Activated T-cell treated with anti-CD3 and anti-CD28 coated beads for 24 hours (primary cell): ENCODE results near the gene RNFT2.

ENCODE experiments used
- DNase-seq: peaks from one replicate; pipeline ENCODE4 v3.0.0-alpha.2; 2020; ENCODE audit warnings: low read depth

RNFT2 gene

DNA sequence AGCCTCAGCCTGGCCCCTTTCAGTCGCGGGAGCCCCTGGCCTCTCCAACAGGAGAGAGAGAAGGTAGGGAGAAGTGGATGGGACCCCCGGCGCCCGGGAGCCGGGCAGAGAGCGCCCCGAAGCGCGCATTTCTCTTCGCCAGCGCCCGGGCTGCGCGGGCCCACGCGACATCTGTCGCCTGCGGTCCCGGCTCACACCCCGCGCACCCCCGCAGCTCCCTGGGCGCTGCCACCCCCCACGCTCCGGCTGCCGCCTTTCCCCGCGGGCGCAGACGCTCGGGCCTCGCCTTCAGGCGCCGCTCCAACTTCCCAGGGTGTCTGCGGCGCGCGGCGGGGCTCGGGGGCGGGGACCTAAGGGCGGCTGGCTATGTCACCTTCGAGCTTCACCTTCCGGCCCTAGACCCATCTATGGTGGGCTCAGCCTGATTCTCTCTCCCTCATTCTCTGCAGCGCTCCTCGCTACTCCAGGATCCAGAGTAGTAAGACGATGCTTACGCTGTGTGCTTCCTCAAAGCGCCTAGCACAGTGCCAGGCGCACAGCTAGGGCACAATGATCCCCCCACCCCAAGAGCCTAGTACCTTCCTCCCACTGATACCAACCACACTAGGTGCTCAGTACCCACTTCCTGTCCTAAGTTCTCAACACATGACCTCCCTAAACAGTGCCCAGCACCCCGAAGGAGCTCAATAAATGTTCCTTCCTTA lies 141.5 kb downstream of the RNFT2 start:
- DNase-seq: no peak

DNA sequence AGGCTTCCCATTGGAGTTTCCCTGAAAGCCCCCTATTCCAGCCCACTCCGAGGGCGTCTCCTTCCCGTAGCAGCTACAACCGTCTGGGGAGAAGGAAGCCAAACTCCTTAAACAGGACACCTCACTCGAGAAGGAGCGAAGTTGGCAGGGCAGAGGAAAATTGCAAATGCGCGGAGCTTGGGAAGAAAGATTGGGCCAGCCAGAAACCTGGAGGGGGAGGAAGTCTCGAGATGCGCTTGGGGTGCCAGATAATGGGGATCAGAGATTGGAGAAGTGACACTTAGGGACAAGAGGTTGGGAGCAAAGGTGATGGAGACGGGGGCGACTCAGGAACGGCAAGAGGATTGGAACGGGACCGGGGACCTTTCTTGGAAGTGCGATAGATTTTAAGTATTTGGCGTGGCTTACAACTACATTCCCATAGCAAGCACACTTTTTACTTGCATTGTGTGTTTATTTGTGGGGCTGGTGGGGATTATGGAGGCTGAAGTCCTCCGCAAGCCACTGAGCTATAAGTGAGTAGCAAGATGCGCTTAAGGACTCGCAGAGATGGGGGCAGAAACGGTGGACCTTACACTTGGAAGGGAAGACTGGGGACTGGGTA lies 142.2 kb downstream of the RNFT2 start:
- no peak for DNase-seq

DNA sequence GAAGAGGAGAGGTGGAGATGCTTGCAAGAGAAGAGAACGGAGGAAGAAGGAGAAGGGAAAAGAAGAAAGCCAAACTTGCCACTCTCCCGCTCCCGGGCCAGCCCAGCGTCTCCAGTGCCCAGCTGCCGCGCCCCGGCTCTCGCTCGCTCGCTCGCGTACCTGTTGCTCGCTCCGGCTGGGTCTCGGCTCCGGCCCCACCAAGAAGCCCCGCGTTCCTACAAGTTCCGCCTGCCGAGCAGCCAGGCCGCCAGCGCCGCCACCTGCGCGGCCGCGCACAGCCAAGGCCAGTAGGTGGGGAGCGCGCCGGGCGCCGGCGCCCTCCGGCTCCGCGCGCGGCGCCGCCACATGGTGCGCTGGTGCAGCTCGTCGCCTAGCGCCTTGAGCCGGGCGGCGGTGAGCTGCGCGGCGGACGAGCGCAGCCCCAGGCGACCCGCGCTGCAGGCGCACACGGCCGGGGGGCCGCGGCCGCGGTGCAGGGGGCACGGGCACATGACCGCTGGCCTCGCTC lies 142.8 kb downstream of the RNFT2 start:
- DNase-seq: peak; percentile 15

DNA sequence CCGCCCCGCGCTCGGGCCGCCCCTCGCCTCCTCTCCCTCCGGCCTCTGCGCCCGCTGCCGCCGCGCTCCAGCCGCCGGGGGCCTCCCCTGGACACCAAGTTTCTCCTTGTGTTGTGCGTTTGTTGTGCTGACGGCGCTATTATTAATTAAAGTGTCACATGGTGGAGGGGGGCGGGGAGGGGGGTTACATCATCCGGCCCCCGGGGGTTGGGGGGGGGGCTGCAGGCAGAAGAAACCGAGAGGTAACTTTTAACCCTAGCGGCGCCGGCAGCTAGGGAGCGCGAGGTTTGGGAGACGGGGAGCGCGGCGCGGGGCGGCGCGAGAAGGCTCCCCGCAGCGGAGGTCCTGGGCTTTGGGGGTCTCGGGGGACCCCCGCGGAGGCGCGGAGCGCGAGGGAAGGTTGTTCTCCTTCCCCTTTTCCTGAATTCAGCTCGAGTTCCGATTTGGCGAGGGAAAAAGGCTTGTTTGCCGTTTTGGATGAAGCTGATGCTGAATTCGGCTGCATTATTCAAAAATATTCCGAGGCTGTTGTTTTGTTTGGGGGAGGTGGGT lies 143.3 kb downstream of the RNFT2 start, which contains the start of gene HRK:
Gene HRK, minus strand, starts transcription at position 117 of the 552 bp plus-strand sequence. CDS start 134 bp downstream, outside the sequence.
- DNase-seq: no peak

DNA sequence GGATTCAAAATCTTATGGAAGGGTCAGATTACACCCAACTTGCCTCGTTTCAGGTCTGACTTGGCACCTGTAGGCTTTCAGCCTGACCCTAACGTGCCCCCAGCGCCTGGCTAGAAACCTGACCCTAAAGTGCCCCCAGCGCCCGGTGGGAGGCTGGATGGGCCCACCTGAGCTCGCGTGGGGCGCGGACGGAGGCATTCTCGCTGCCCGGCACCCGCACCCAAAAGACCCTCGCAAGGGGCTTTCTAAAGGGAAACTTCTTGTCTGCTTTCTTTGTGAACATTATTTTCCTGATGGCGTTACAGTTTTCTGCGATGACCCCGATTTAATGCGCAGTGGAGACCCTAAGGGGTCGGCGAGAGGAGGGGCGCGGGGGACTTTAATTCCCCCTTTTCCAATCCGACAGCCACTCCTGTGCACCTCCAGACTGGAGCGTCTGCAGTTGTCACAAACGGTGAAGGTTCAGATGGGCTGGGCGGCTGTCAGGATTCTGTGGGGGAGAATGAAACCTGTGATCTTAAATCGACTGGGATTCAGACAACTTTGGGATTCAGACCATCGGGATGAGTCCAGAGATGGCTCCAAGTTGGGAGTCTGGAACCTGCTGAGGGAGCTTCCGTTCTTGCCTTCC lies 143.9 kb downstream of the RNFT2 start:
- DNase-seq: no peak

DNA sequence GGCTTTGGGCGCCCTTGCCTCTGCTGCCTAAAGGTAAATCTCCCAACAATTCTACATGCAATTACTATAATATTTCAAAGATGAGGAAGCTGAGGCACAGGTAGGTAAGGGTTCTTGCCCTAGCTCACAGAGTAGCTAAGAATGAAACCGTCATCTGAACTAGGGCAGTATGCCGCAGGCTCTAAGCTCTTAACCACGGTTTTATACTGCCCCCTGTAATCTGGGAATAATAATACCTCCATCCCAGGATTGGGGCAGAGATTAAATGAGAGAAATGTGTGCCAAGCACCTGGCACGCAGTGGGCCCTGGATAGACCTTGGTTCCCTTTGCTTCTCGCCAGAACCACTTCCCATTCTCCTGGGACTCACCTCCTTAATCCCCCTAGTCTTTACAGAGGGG lies 144.6 kb downstream of the RNFT2 start:
- no peak for DNase-seq

DNA sequence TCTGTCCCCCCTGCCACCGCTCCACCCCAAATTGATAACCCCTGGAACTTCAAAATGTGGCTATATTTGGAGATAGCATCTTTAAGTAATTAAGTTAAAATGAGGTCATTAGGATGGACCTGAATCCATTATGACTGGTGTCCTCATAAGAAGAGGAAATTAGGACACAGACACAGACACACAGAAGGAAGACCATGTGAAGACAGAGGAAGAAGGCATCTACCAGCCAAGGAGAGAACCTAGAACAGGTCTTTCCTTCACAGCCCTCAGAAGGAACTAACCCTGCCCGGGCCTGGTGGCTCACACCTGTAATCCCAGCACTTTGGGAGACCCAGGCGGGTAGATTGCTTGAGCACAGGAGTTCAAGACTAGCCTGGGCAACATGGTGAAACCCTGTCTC lies 146.8 kb downstream of the RNFT2 start:
- DNase-seq: no peak

DNA sequence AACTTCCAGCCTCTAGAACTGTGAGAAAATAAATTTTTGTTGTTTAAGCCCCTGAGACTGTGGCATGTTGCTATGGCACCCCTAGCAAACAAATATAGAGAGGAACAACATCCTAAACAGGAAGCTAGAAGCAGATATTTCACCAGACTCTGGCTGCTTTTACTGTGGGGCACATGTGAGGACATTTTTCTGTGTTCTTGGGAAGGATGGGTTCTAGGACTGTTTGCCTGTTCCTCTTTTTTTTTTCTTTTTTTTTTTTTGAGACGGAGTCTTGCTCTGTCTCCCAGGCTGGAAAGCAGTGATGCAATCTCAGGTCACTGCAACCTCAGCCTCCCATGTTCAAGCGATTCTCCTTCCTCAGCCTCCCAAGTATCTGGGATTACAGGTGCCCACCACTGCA lies 147.4 kb downstream of the RNFT2 start:
- DNase-seq: no peak

DNA sequence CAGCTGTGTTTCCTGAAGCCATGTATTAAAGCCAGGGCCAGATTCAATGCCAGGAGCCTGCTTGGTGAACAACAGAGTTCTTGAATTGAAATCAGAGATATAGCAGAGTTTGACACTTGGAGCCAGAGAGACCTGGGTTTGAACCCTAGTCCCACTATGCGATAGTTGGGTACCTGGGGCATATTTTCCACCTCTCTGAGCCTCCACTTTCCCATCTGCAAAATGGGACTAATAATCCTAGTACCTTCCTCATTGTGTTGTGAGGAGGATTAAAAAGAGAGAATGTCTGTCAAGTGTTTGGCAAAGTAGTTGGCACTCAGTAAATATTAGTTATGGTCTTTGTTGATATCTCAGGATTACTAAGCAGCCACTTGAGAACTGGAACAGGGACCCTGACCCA lies 149.1 kb downstream of the RNFT2 start:
- no peak for DNase-seq

DNA sequence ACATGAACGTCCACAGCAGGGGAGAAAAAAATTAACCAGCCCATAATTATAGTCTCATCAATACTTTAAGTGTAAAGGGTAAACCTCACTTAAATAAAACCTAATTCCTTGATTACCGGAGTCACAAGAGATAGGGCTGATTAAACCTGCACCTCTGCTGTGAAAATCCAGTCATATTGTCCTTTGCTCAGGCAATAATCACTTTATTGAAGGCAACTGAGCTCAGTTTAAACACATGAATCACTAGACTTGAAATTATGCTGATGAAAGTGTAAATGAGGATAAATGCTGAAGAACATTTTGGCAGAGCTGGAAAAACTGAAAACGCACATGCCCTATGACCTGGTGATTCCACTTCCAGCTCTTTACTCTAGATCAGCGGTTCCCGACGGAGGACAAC lies 149.8 kb downstream of the RNFT2 start:
- no peak for DNase-seq

DNA sequence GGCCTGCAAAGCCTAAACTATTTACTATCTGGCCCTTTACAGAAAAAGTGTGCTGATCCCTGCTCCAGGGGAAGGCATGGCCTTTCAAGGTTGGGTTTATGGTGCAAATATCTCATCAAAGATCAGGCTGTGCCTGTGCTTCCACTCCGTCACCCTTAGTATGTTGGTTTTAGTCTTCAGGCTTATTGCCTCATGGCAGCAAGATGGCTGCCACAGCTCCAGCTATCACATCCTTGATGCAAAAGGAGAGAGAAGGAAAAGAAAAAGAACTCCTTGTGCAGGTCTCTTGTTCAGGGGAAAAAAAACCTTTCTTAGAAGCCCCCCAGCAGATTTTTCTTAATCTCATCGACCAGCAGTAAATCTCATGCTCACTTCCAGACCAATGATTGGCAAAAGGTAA lies 152.2 kb downstream of the RNFT2 start:
- DNase-seq: no peak

DNA sequence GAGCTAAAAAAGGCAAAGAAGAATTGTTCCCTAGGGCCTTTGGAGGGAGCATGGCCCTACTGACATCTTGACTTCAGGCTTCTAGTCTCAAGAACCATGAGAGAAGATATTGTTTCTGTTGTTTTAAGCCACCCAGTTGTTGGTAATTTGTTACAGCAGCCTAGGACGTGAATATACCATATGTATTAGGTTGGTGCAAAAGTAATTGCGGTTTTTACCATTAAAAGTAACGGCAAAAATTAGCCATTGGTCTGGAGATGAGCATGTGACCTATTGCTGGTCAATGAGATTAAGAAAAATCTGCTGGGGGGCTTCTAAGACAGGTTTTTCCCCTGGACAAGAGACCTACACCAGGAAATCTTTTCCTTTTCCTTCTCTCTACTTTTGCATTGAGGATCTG lies 152.9 kb downstream of the RNFT2 start:
- no peak for DNase-seq

DNA sequence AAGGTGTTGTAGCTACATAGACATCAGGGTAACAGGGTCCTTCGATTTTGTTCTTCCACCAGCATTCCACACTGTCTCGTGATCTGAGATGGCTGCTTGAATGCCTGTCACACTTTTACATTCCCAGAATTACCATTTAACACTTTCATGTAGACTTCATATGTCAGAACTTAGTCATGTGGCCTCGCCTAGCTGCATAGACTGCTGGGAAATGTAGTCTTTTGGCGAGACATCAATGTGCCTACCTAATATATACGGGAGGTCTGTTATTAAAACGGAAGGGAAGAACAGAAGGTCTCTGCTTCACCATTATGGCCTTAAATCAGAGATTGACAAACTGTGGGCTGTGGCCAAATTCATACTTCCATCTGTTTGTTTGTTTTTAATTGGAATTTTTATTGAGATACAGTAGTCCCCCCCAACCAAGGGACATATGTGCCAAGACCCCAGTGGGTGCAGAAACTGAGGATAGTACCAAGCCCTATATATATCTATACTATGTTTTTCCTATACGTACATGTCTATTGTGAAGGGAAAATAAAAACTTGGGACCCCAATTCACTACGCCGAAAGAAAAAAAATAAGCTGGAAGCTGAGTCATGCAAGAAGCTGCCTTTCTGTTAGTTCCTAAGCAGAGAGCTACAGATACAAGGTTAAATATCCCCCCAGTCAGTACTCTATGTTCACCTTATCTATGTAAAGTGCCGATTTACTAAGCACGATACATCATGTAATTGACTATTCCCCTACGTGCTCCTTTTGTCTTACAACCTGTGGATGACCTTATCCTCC lies 154.4 kb downstream of the RNFT2 start:
- DNase-seq: no peak

DNA sequence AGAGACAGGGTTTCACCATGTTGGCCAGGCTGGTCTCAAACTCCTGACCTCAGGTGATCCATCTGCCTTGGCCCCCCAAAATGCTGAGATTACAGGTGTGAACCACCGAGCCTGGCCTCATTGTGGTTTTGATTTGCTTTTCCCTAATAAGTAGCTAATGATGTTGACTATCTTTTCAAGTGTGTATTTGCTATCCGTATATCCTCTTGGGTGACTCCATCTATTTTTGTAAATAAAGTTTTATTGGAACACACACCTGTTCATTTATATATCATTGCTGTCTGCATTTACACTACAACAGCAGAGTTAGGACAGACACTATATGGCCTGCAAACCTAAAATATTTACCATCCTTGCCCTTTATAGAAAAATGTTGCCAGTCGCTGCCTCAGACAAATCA lies 156.8 kb downstream of the RNFT2 start:
- DNase-seq: no peak

DNA sequence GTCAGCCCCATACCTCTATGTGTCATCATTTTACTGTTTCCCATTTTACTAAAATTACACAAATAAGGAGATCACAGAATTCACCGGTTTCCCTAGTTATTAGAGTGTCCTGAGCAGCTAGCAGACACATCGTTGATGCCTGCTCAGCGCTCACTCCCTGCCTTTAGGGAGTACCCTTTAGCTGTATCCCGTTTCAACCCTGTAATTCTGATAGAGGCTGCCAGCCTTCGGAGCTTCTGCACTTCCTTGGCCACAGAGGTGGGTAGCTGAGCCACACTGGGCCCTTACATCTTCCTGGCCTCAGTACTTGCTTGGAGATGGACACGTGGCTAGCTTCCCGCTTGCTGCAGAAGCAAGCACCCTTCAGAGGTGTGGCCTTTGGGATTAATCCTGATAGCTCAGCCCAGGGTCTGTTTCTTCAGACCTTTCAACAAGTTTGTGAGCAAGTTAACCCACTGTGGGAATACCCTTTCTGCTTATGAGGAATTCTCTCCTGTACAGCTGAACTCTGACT lies 158.4 kb downstream of the RNFT2 start:
- DNase-seq: no peak

DNA sequence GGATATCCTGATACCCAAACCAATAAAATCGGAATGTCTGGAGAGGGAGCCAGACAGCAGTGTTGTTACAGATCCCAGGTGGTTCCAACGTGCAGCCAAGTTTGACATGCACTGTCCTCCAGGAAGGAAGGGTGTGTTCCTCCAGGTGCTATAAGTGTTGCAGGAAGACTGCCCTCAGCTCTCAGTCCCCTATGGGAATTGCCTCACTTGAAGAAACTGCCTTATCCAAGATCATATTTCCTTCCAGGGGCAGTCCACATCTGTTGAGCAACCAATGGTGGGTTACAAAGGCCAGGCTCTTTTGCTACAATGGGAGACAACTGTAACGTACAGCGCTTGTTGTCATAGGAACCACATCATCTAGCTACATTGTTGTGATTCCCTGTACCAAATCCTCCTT lies 159.4 kb downstream of the RNFT2 start:
- DNase-seq: no peak

DNA sequence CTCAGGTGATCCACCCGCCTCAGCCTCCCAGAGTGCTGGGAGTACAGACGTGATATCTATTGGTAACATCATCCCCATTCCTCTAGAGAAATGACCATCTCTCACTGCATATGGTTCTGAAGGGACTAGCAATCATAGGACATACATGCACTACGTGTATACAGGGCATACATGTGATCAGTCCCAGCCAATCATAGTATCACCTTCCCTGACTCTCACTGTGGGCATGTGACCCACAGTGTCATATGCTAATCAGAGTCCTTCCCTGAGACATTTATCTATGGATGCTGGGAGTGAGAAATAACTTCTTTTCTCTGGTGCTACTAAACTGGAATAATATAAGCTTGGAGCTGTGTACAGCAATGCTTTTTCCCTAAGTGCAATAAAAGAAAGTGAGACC lies 160.6 kb downstream of the RNFT2 start:
- no peak for DNase-seq

DNA sequence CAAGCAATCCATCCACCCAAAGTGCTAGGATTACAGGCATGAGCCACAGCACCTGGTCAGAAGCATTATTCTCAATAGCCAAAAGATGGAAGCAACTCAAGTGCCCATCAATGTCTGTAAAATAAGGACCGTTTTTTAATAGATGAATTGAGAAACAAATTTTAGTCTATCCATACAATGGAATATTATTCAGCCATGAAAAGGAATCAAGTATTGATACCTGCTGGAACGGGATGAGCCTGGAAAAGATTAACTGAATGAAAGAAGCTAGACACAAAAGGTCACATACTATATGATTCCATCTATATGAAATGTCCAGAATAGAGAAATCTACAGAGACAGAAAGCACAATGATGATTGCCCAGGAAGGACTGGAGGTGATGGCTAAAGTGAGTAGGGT lies 163.5 kb downstream of the RNFT2 start:
- no peak for DNase-seq
